ENCODE results near the gene ZC3H7A.

Gene ZC3H7A

DNA sequence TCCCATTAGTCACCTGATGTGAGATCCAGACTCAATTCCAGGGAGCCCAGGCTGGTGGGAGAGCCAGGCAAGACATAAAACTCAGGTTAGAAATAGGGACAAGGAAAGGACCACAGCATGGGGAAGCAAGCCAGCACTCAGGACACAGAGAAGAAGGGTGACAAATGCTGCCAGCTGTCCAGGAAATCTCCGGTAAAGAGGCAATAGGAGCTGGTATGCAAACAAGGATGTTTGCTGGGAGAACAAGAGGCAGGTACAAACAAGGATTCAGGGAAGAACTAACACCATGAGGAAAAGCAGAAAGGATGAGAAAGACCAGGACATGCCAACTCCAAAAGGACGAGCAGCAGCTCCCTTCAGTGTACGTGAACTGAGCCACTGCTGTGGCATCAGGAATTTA, 44.2 kb downstream of the ZC3H7A start:
- no peak for TF ChIP-seq CEBPB (IDR thresholded peaks at IDR 0.05)
- TF ChIP-seq RAD21 (IDR thresholded peaks at IDR 0.05; ENCODE audit: low read depth) = no peak
- TF ChIP-seq YY1 (IDR thresholded peaks at IDR 0.05; ENCODE audit: low read depth) = no peak
- TF ChIP-seq REST (IDR thresholded peaks at IDR 0.05; ENCODE audit: low read depth) = no peak
- TF ChIP-seq FOXM1 (IDR thresholded peaks at IDR 0.05; ENCODE audit: borderline replicate concordance, low read depth) = no peak
- TF ChIP-seq ZBTB7A (IDR thresholded peaks at IDR 0.05; ENCODE audit: low read depth) = no peak
- TF ChIP-seq TAF1 (IDR thresholded peaks at IDR 0.05; ENCODE audit: low read depth) = no peak
- TF ChIP-seq TEAD4 (IDR thresholded peaks at IDR 0.05) = no peak
- no peak for TF ChIP-seq EP300 (IDR thresholded peaks at IDR 0.05; ENCODE audit: borderline replicate concordance)
- TF ChIP-seq USF1 (IDR thresholded peaks at IDR 0.05) = no peak
- no peak for TF ChIP-seq EGR1 (IDR thresholded peaks at IDR 0.05)
- no peak for TF ChIP-seq NFIC (IDR thresholded peaks at IDR 0.05)
- no peak for TF ChIP-seq CREB1 (IDR thresholded peaks at IDR 0.05; ENCODE audit: low read depth)
- no peak for TF ChIP-seq MAX (IDR thresholded peaks at IDR 0.05)
- TF ChIP-seq TCF12 (IDR thresholded peaks at IDR 0.05; ENCODE audit: low read depth) = no peak

GRCh38 chr16:11750056-11750455, 47.0 kb downstream of the ZC3H7A start:
- TF ChIP-seq TCF12 (IDR thresholded peaks at IDR 0.05; ENCODE audit: low read depth) = no peak
- no peak for TF ChIP-seq EGR1 (IDR thresholded peaks at IDR 0.05)
- no peak for TF ChIP-seq EP300 (IDR thresholded peaks at IDR 0.05; ENCODE audit: borderline replicate concordance)

- TF ChIP-seq YY1 (IDR thresholded peaks at IDR 0.05; ENCODE audit: low read depth) = no peak
- no peak for TF ChIP-seq ZBTB7A (IDR thresholded peaks at IDR 0.05; ENCODE audit: low read depth)
- no peak for TF ChIP-seq TEAD4 (IDR thresholded peaks at IDR 0.05)
- TF ChIP-seq RAD21 (IDR thresholded peaks at IDR 0.05; ENCODE audit: low read depth) = no peak
- TF ChIP-seq MAX (IDR thresholded peaks at IDR 0.05) = no peak
- no peak for TF ChIP-seq FOXM1 (IDR thresholded peaks at IDR 0.05; ENCODE audit: borderline replicate concordance, low read depth)
- no peak for TF ChIP-seq TAF1 (IDR thresholded peaks at IDR 0.05; ENCODE audit: low read depth)
- TF ChIP-seq CREB1 (IDR thresholded peaks at IDR 0.05; ENCODE audit: low read depth) = no peak
- TF ChIP-seq REST (IDR thresholded peaks at IDR 0.05; ENCODE audit: low read depth) = no peak
- TF ChIP-seq CEBPB (IDR thresholded peaks at IDR 0.05) = no peak
- no peak for TF ChIP-seq USF1 (IDR thresholded peaks at IDR 0.05)
- TF ChIP-seq TCF12 (IDR thresholded peaks at IDR 0.05; ENCODE audit: low read depth) = no peak
- no peak for TF ChIP-seq EGR1 (IDR thresholded peaks at IDR 0.05)
These were observed 48.4 kb downstream of the ZC3H7A start for GRCh38 chr16:11748404-11749254.

- no peak for TF ChIP-seq FOXM1 (IDR thresholded peaks at IDR 0.05; ENCODE audit: borderline replicate concordance, low read depth)
- no peak for TF ChIP-seq EP300 (IDR thresholded peaks at IDR 0.05; ENCODE audit: borderline replicate concordance)
- TF ChIP-seq TEAD4 (IDR thresholded peaks at IDR 0.05) = no peak
- TF ChIP-seq EGR1 (IDR thresholded peaks at IDR 0.05) = no peak
- TF ChIP-seq TCF12 (IDR thresholded peaks at IDR 0.05; ENCODE audit: low read depth) = no peak
- no peak for TF ChIP-seq RAD21 (IDR thresholded peaks at IDR 0.05; ENCODE audit: low read depth)
- TF ChIP-seq CEBPB (IDR thresholded peaks at IDR 0.05) = no peak
These were observed 49.1 kb downstream of the ZC3H7A start for GRCh38 chr16:11747949-11748403.

GRCh38 chr16:11744075-11744470, 53.0 kb downstream of the ZC3H7A start:
- TF ChIP-seq USF1 (IDR thresholded peaks at IDR 0.05) (no peak), EGR1 (IDR thresholded peaks at IDR 0.05) (no peak), CREB1 (IDR thresholded peaks at IDR 0.05; ENCODE audit: low read depth) (no peak), MAX (IDR thresholded peaks at IDR 0.05) (no peak), CEBPB (IDR thresholded peaks at IDR 0.05) (no peak), REST (IDR thresholded peaks at IDR 0.05; ENCODE audit: low read depth) (no peak), NFIC (IDR thresholded peaks at IDR 0.05) (no peak), EP300 (IDR thresholded peaks at IDR 0.05; ENCODE audit: borderline replicate concordance) (no peak), TEAD4 (IDR thresholded peaks at IDR 0.05) (no peak), ZBTB7A (IDR thresholded peaks at IDR 0.05; ENCODE audit: low read depth) (no peak), TAF1 (IDR thresholded peaks at IDR 0.05; ENCODE audit: low read depth) (no peak)

All from Ishikawa (cell line).